Neuronal stem cell (in vitro differentiated cells): ENCODE measurements around the gene ACSS2.
A peak's percentile ranks its signal among the peaks of the same experiment; 100 is the strongest.

Experiments
- DNase-seq: peaks from one replicate; pipeline ENCODE4 v3.0.0-alpha.2; 2013; ENCODE audit warnings: low spot score
- H2AFZ ChIP-seq: one replicate; pipeline ENCODE4 v1.6.1; 2013; ENCODE audit warnings: mild to moderate bottlenecking, low read length, inconsistent platforms
- H2AK5ac ChIP-seq: 2 replicates; pipeline ENCODE4 v1.6.1; 2013; ENCODE audit warnings: low read depth, mild to moderate bottlenecking, inconsistent platforms, low read length, moderate library complexity, mixed read lengths
- H2BK120ac ChIP-seq: 2 replicates; pipeline ENCODE4 v1.6.1; 2013; ENCODE audit warnings: low read depth, mild to moderate bottlenecking, inconsistent platforms, low read length, moderate library complexity, mixed read lengths
- H2BK12ac ChIP-seq: one replicate; pipeline ENCODE4 v1.6.1; 2013; ENCODE audit warnings: low read length, inconsistent platforms
- H2BK15ac ChIP-seq: 2 replicates; pipeline ENCODE4 v1.6.1; 2013; ENCODE audit warnings: mild to moderate bottlenecking, low read length, inconsistent platforms, mixed read lengths
- H2BK5ac ChIP-seq: one replicate; pipeline ENCODE4 v1.6.1; 2013; ENCODE audit warnings: inconsistent platforms, mild to moderate bottlenecking, low read length, moderate library complexity
- H3K14ac ChIP-seq: one replicate; pipeline ENCODE4 v1.6.1; 2013; ENCODE audit warnings: low read length, inconsistent platforms
- H3K18ac ChIP-seq: 2 replicates; pipeline ENCODE4 v1.6.1; 2013; ENCODE audit warnings: low read length, inconsistent platforms
- H3K23ac ChIP-seq: 2 replicates; pipeline ENCODE4 v1.6.1; 2013; ENCODE audit warnings: low read depth, mild to moderate bottlenecking, mixed read lengths, low read length, inconsistent platforms; ENCODE audit not compliant: poor library complexity
- H3K27ac ChIP-seq: replicated peaks from 3 replicates; pipeline ENCODE4 v1.5.1; 2013; ENCODE audit warnings: low read length, inconsistent platforms
- H3K27me3 ChIP-seq, 3 experiments: 2 replicates each; pipeline ENCODE4 v1.6.1; 2013; ENCODE audit warnings: low read length in 3 of 3, mild to moderate bottlenecking in 2 of 3, inconsistent platforms in 1 of 3, low read depth in 1 of 3, mixed read lengths in 1 of 3, moderate library complexity in 1 of 3; ENCODE audit not compliant: control insufficient read depth in 3 of 3, insufficient read depth in 3 of 3
- H3K36me3 ChIP-seq, 2 donors: replicated peaks in 1 of 2; 2 replicates each; pipeline ENCODE4 v1.6.1; 2013; ENCODE audit warnings: low read length in 2 of 2; ENCODE audit not compliant: control insufficient read depth in 2 of 2, insufficient read depth in 2 of 2
- H3K4ac ChIP-seq: 2 replicates; pipeline ENCODE4 v1.6.1; 2013; ENCODE audit warnings: inconsistent platforms, mild to moderate bottlenecking, low read length, moderate library complexity
- H3K4me1 ChIP-seq, 2 donors: 1 replicate in 1 of 2; 2 replicates in 1 of 2; pipeline ENCODE4 v1.6.1; 2013; ENCODE audit warnings: low read length in 2 of 2, low read depth in 1 of 2; ENCODE audit not compliant: control insufficient read depth in 2 of 2, insufficient read depth in 1 of 2
- H3K4me2 ChIP-seq: one replicate; pipeline ENCODE4 v1.6.1; 2013; ENCODE audit warnings: mild to moderate bottlenecking, low read length, inconsistent platforms; ENCODE audit not compliant: insufficient read depth, poor library complexity, severe bottlenecking
- H3K4me3 ChIP-seq, 2 donors: 2 replicates each; pipeline ENCODE4 v1.5.1; 2013; ENCODE audit warnings: low read length in 2 of 2, mild to moderate bottlenecking in 2 of 2, inconsistent platforms in 1 of 2, moderate library complexity in 1 of 2
- H3K79me1 ChIP-seq: one replicate; pipeline ENCODE4 v1.6.1; 2013; ENCODE audit warnings: low read depth, mild to moderate bottlenecking, inconsistent platforms, low read length, moderate library complexity
- H3K9ac ChIP-seq: one replicate; pipeline ENCODE4 v1.6.1; 2013; ENCODE audit warnings: mild to moderate bottlenecking, low read depth, low read length, inconsistent platforms; ENCODE audit not compliant: poor library complexity
- H3K9me3 ChIP-seq, 2 donors: replicated peaks in 1 of 2; 2 replicates each; pipeline versions ENCODE3 to v1.6.1; 2013; ENCODE audit warnings: low read length in 2 of 2, mild to moderate bottlenecking in 2 of 2, inconsistent platforms in 1 of 2, low read depth in 1 of 2, mixed read lengths in 1 of 2, moderate library complexity in 1 of 2; ENCODE audit not compliant: control insufficient read depth in 2 of 2, insufficient read depth in 1 of 2
- H4K8ac ChIP-seq: one replicate; pipeline ENCODE4 v1.6.1; 2013; ENCODE audit warnings: low read depth, mild to moderate bottlenecking, inconsistent platforms, low read length, moderate library complexity
- H4K91ac ChIP-seq: one replicate; pipeline ENCODE4 v1.6.1; 2013; ENCODE audit warnings: low read length, low read depth, mild to moderate bottlenecking, inconsistent platforms; ENCODE audit not compliant: poor library complexity
- WGBS, 2 donors: extraction: QIAGEN DNeasy Blood & Tissue Kit; methylation state at CpG; one replicate each; pipeline ENCODE4 v1.1.7; 2013; ENCODE audit warnings: missing lambda C conversion rate in 2 of 2, mixed read lengths in 1 of 2; ENCODE audit not compliant: insufficient read length in 2 of 2, insufficient replicate concordance in 1 of 2; ENCODE audit errors: extremely low coverage in 2 of 2; 5-methylcytosine and 5-hydroxymethylcytosine counted together

The ACSS2 gene

GRCh38 chr20:34970846-34971560 lies 94.6 kb downstream of the ACSS2 start:
- Histone ChIP-seq H3K27me3 (peaks cover 0 to 3% (median 1%) of the 10 kb centered on the region in 3 experiments), H3K9me3 (no peaks in the 10 kb centered on the region), H3K4ac (peak overlapping the region; percentile 28), H3K4me1 (peaks cover 10 to 17% of the 10 kb centered on the region in 2 donors), H4K8ac (no peak overlapping the region), H3K36me3 (no peaks in the 10 kb centered on the region), H2AK5ac (peak overlapping the region; percentile 71), H3K14ac (no peak overlapping the region), H2AFZ (peak overlapping the region; percentile 64), H3K9ac (peak overlapping the region; percentile 31), H2BK5ac (peak overlapping the region; percentile 73), H2BK120ac (no peak overlapping the region), H3K27ac (no peak overlapping the region), H2BK15ac (no peak overlapping the region), H2BK12ac (no peak overlapping the region), H4K91ac (no peak overlapping the region), H3K4me3 (no peak overlapping the region), H3K18ac (peak overlapping the region; percentile 73), H3K79me1 (no peaks in the 10 kb centered on the region), H3K4me2 (no peak overlapping the region), H3K23ac (peak overlapping the region; percentile 25)
- DNase-seq: no peak
- WGBS, 2 donors: no CpG with 5 or more reads among the region's 9 CpGs

- Histone ChIP-seq H3K18ac (peak overlapping the region; percentile 73), H3K4me1 (peaks cover 10 to 17% of the 10 kb centered on the region in 2 donors), H3K9ac (no peak overlapping the region), H3K4me2 (no peak overlapping the region), H3K23ac (no peak overlapping the region), H2BK15ac (peak overlapping the region; percentile 54), H4K8ac (no peak overlapping the region), H2AFZ (peak overlapping the region; percentile 64), H2AK5ac (no peak overlapping the region), H3K27me3 (peaks cover 0 to 3% (median 1%) of the 10 kb centered on the region in 3 experiments), H4K91ac (no peak overlapping the region), H3K9me3 (no peaks in the 10 kb centered on the region), H3K36me3 (no peaks in the 10 kb centered on the region), H3K4ac (no peak overlapping the region), H2BK12ac (no peak overlapping the region), H2BK120ac (no peak overlapping the region), H3K27ac (no peak overlapping the region), H3K14ac (no peak overlapping the region), H3K79me1 (no peaks in the 10 kb centered on the region), H3K4me3 (no peak overlapping the region), H2BK5ac (peak overlapping the region; percentile 73)
- DNase-seq: no peak
- no CpG with 5 or more reads among the region's 10 CpGs for WGBS, 2 donors
Observed at GRCh38 chr20:34971561-34972235, 95.3 kb downstream of the ACSS2 start.

- no peak overlapping the region for H3K4me2 ChIP-seq
- H3K27me3 ChIP-seq: peaks cover 0 to 3% (median 1%) of the 10 kb centered on the region in 3 experiments
- DNase-seq: no peak
Observed at GRCh38 chr20:34974246-34974645, 97.8 kb downstream of the ACSS2 start.

GRCh38 chr20:34976286-34976685 lies 99.9 kb downstream of the ACSS2 start:
- Histone ChIP-seq H3K18ac (no peak overlapping the region), H2BK120ac (peak overlapping the region; percentile 11), H3K4me3 (no peak overlapping the region), H2AK5ac (no peak overlapping the region), H3K9me3 (no peaks in the 10 kb centered on the region), H4K8ac (no peak overlapping the region), H4K91ac (no peak overlapping the region), H3K9ac (no peak overlapping the region), H2AFZ (no peak overlapping the region), H3K36me3 (no peaks in the 10 kb centered on the region), H3K4ac (no peak overlapping the region), H3K14ac (no peak overlapping the region), H3K23ac (no peak overlapping the region), H2BK12ac (no peak overlapping the region), H3K27ac (no peak overlapping the region), H2BK15ac (no peak overlapping the region), H3K27me3 (peaks cover 0 to 1% (median 0%) of the 10 kb centered on the region in 3 experiments), H2BK5ac (no peak overlapping the region), H3K4me1 (peaks cover 5 to 15% of the 10 kb centered on the region in 2 donors), H3K4me2 (no peak overlapping the region), H3K79me1 (no peaks in the 10 kb centered on the region)
- WGBS, 2 donors: no CpG with 5 or more reads among the region's 12 CpGs
- no peak for DNase-seq

More at GRCh38 chr20:34974246-34974645, 97.8 kb downstream of the ACSS2 start:
- H3K36me3 ChIP-seq: no peaks in the 10 kb centered on the region
- H2BK15ac ChIP-seq: no peak overlapping the region
- no peak overlapping the region for H4K91ac ChIP-seq
- no peak overlapping the region for H3K4ac ChIP-seq
- H3K9me3 ChIP-seq: no peaks in the 10 kb centered on the region
- H3K27ac ChIP-seq: no peak overlapping the region
- no peaks in the 10 kb centered on the region for H3K79me1 ChIP-seq
- no peak overlapping the region for H3K9ac ChIP-seq
- peaks cover 11 to 18% of the 10 kb centered on the region in 2 donors for H3K4me1 ChIP-seq
- H2BK5ac ChIP-seq: no peak overlapping the region
- H2BK12ac ChIP-seq: no peak overlapping the region
- H4K8ac ChIP-seq: no peak overlapping the region
- H3K14ac ChIP-seq: no peak overlapping the region
- H3K18ac ChIP-seq: no peak overlapping the region
- H3K23ac ChIP-seq: no peak overlapping the region
- no peak overlapping the region for H2BK120ac ChIP-seq
- no peak overlapping the region for H3K4me3 ChIP-seq
- WGBS, 2 donors: no CpG with 5 or more reads among the region's 4 CpGs
- no peak overlapping the region for H2AFZ ChIP-seq
- no peak overlapping the region for H2AK5ac ChIP-seq
